Motor neuron (in vitro differentiated cells): Measurements from ENCODE around the gene MKKS. TPM values are rescaled to one million over a fixed set of nuclear protein-coding genes. Genes with fewer than 3 reads are reported as not detected.

ENCODE experiments used
- ATAC-seq, 8 experiments: fragments of 200-7000 bp; cut with Tn5 transposase; replicated peaks in 6 of 8; 2 replicates each; pipeline ENCODE4 v1.8.0; 2021; ENCODE audit warnings: mild to moderate bottlenecking in 8 of 8, moderate library complexity in 8 of 8
- H3K27ac ChIP-seq, 2 donors: fragments of 250-450 bp; sonication (Bioruptor Pico); 2 replicates each; pipeline ENCODE4 v1.9.0; 2021; ENCODE audit warnings: antibody characterized with exemption in 2 of 2, mild to moderate bottlenecking in 2 of 2, moderate library complexity in 1 of 2
- H3K4me1 ChIP-seq, 2 donors: fragments of 250-450 bp; sonication (Bioruptor Pico); replicated peaks in 1 of 2; 2 replicates each; pipeline ENCODE4 v1.6.1; 2021; ENCODE audit warnings: antibody characterized with exemption in 2 of 2, mild to moderate bottlenecking in 2 of 2, moderate library complexity in 1 of 2
- H3K4me3 ChIP-seq, 5 donors: fragments of 250-450 bp; sonication (Bioruptor Pico); 2 replicates each; pipeline ENCODE4 v1.9.0; 2021; ENCODE audit warnings: antibody characterized with exemption in 5 of 5, mild to moderate bottlenecking in 5 of 5, moderate library complexity in 4 of 5
- WGBS, 10 experiments: fragments of 450-650 bp; shearing (Covaris generic); methylation state at CpG; one replicate each; pipeline ENCODE4 v1.0.0; 2022; 5-methylcytosine and 5-hydroxymethylcytosine counted together
- in situ Hi-C, 9 experiments: fragments of 400-800 bp; cut with MboI; loops; one replicate each; pipeline ENCODE4 v1.15.0; 2021; ENCODE audit warnings: low sequenced_read_pairs in 9 of 9, low pct_unique_long_range_greater_than_20kb in 2 of 9; ENCODE audit not compliant: unreplicated experiment in 9 of 9
- total RNA-seq, 8 experiments: library from RNA; unstranded; fragments of 300-600 nt; gene quantifications; 2 replicates each; pipeline versions ENCODE4 v1.2.3 to v1.2.4, GENCODE V29; 2022

MKKS gene
- total RNA-seq, 8 experiments from 2014 or later, result 8.5 to 18.7 (median 14.1) TPM

DNA sequence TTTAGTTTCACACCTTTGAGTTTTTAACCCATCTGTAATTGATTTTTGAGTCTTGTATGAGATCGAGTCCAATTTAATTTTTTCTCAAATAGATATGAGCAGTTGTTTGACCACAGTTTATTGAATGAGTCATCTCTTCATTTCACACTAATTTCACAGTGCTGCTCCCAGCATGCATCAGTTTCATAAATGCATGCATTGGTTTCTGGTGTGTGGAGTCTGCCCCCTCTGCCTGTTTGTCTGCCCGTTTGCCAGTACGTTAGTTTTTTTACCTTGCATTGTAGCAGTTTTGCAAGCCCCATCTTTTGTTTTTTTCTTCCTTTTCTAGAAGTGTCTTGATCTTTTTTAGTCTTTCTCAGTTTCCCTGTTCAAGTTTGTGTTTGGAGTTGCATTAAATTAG is 13.0 kb upstream of the MKKS start:
- Histone ChIP-seq H3K4me3 (no peak overlapping the region), H3K27ac (no peak overlapping the region), H3K4me1 (no peaks in the 10 kb centered on the region)
- in situ Hi-C loops, result loop anchor here in 2 of 9 experiments (25.0 kb wide), 3 partner anchors 460 to 1035 kb away; no protein-coding TSS in a partner anchor
- ATAC-seq, result peak; percentile 39 to 86 (median 59)
- 4 to 90% (median 63%) methylated on average over 2 to 3 of the region's 3 CpGs for WGBS, 10 experiments

DNA sequence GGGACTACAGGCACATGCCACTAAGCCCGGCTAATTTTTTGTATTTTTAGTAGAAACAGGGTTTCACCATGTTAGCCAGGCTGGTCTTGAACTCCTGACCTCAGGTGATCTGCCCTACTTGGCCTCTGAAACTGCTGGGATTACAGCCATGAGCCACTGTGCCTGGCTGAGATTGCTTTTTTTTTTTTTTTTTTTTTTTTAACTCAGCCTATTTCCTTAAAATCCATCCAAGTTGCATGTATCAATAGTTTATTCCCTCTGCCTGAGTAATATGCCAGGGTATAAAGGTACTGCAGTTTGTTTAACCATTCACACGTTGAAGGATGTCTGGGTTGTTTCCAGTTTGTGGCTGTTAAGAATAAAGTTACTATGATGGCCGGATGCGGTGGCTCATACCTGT is 11.7 kb upstream of the MKKS start:
- Histone ChIP-seq H3K4me3 (no peak overlapping the region), H3K4me1 (no peaks in the 10 kb centered on the region), H3K27ac (no peak overlapping the region)
- 78 to 100% (median 93%) methylated on average over 1 to 4 of the region's 4 CpGs; no CpG with 5 or more reads in 5 of the 10 experiments for WGBS, 10 experiments
- no peak for ATAC-seq
- in situ Hi-C loops, result loop anchor here in 2 of 9 experiments (25.0 kb wide), 3 partner anchors 458 to 1033 kb away; no protein-coding TSS in a partner anchor

DNA sequence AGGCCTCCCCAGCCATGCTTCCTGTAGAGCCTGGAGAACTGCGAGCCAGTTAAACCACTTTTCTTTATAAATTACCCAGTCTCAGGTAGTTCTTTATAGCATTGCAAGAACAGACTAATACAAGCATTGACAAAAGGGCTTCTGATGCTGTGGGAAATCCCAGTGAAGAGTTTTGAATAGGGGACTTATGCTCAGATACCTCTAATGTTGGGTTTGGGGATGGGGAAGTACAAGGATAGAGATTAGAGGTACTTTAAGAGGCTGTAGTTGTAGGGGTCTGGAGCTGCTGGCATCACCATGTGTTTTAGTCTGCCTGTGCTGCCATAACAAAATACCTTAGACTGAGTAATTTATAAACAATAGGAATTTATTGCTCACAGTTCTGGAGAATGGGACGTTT is 9.9 kb upstream of the MKKS start:
- no peaks in the 10 kb centered on the region for H3K4me1 ChIP-seq
- WGBS, 10 experiments, result 60 to 93% (median 71%) methylated on average over 1 to 2 of the region's 2 CpGs; no CpG with 5 or more reads in 5 of the 10 experiments
- H3K27ac ChIP-seq, result no peak overlapping the region
- ATAC-seq, result no peak
- H3K4me3 ChIP-seq, result no peak overlapping the region
- in situ Hi-C loops, result loop anchor here in 2 of 9 experiments (25.0 kb wide), 3 partner anchors 457 to 1032 kb away; no protein-coding TSS in a partner anchor

DNA sequence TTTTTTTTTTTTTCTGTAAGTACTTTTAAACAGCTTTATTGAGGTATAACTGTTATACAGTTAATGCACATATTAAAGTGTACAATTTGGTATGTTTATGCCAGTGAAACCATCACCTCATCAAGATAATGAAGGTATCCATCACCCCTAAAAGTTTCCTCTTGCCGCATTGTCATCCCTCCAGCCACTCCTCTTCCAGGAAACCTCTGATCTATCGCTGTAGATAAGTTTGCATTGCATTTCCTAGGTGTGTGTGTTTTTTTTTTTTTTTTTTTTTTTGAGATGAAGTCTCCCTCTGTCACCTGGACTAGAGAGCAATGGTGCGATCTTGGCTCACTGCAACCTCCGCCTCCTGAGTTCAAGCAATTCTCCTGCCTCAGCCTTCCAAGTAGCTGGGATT is 4.2 kb upstream of the MKKS start:
- WGBS, 10 experiments, result 56 to 100% (median 83%) methylated on average over 1 to 4 of the region's 4 CpGs; no CpG with 5 or more reads in 2 of the 10 experiments
- ATAC-seq, result no peak
- H3K27ac ChIP-seq, result no peak overlapping the region
- no peak overlapping the region for H3K4me3 ChIP-seq
- in situ Hi-C loops, result loop anchor here in 3 of 9 experiments (10.0 to 25.0 kb wide), 4 partner anchors 451 to 1026 kb away; no protein-coding TSS in a partner anchor
- H3K4me1 ChIP-seq, result peaks cover under 1 to 6% of the 10 kb centered on the region in 2 donors

DNA sequence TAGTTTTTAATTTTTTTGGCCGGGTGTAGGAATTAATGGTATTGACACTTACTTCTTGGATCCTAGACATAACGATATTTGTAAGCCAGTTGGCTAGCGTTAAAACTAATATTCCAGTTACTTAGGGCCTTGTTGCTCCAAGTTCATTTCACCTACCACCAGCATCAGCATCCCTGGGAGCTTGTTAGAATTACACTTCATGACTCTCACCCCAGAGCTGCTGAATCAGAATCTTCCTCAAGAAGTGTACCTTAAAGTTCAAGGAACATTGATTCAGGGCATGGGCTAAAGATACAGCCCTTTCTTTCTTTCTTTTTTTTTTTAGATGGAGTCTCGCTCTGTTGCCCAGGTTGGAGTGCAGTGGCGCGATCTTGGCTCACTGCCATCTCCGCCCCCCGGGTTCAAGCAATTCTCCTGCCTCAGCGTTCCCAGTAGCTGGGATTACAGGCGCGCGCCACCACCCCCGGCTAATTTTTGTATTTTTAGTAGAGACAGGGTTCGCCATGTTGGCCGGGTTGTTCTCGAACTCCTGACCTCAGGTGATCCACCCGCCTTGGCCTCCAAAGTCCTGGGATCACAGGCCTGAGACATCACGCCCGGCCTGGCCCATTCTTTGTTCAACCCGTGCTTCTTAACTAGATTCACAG is 2.2 kb upstream of the MKKS start:
- H3K27ac ChIP-seq, result no peak overlapping the region
- WGBS, 10 experiments, result 92 to 100% (median 97%) methylated on average over 2 to 19 of the region's 20 CpGs
- peak overlapping the region in 2 of 5 donors; percentile 58 to 63 for H3K4me3 ChIP-seq
- in situ Hi-C loops, result loop anchor here in 3 of 9 experiments (10.0 to 25.0 kb wide), 4 partner anchors 449 to 1024 kb away; no protein-coding TSS in a partner anchor
- peaks cover 5 to 10% of the 10 kb centered on the region in 2 donors for H3K4me1 ChIP-seq
- no peak for ATAC-seq

DNA sequence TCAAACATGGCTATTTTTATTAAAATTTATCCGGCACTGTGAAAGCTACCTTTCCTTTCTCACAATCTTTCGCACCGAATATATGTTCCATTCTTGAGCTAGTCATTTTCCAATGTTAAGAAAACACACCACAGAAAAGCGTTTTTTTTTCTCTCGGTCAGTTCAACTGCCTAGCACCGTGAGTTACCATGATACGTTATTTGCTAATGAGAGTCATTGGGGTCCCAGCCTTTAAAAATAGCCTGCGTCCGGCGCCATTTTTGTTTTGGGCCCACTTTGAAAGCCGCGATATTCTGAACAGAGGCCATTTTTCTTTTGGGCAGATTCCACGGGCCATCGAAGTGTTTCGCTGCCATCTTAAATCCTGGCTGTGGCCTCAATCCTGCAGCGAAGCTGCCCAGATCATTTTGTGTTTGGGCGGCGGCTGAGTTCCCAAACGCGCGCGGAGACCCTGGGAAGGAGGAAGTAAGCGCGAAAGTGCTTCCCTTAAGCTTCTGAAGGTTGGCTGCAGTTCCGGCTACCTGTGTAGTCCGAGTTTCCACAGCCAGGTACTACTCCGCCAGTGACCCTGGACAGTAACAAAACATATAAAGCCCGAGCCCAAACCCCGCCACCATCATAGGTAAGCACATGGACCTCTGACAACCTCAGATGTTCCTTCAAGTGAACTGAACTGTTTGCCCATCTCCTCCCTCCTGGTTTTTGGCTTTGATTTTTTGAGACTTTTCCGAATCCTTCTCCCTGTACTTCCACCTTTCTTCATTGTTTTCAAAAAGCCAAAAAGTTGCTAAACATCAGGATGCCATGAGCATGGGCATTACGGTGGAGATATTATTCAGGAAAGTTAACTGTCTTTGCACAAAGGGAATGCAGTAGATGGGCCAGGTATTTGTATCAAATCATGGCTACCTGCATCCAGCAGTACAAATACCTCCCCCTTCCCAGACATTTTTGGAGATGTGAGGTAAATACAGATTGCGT is 1.1 kb upstream of the MKKS start, which contains the start of gene SLX4IP:
Gene SLX4IP, plus strand, starts transcription at position 474 of the 981 bp plus-strand sequence. CDS start 22,900 bp downstream, outside the sequence.
- H3K27ac ChIP-seq, result peak within 1 kb of the TSS; percentile 38 to 88
- peak within 1 kb of the TSS; percentile 58 to 91 (median 80) for H3K4me3 ChIP-seq
- peaks cover 5 to 10% of the 10 kb centered on the region in 2 donors for H3K4me1 ChIP-seq
- in situ Hi-C loops, result loop anchor here in 3 of 9 experiments (10.0 to 25.0 kb wide), 4 partner anchors 448 to 1023 kb away; no protein-coding TSS in a partner anchor
- 0 to 7% (median 5%) methylated on average over 2 to 22 of the region's 32 CpGs for WGBS, 10 experiments
- peak; percentile 58 to 74 (median 70) for ATAC-seq

DNA sequence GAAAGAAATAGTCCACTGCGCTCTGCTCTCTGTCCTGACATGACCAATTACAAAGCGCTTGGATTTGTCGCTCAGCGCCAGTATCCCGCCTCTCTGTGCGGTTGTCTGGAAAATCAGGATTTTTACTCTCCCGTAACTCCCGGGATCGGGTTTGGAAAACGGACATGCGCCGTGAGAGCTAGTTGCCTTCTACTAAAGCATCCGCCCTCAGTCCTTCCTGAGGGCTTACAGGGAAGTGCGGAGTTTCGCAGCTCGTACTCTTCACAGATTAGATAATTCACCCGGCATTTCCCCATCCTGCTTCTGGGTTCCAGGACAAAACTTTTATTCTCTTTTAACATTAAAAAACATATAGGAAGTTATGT is 427 bp upstream of the MKKS start:
- WGBS, 10 experiments, result 0 to 20% (median 1%) methylated on average over 1 to 15 of the region's 17 CpGs
- H3K4me1 ChIP-seq, result peaks cover 5 to 10% of the 10 kb centered on the region in 2 donors
- peak overlapping the region; percentile 38 to 88 for H3K27ac ChIP-seq
- ATAC-seq, result peak; percentile 71 to 81 (median 80)
- in situ Hi-C loops, result loop anchor here in 3 of 9 experiments (10.0 to 25.0 kb wide), 4 partner anchors 447 to 1022 kb away; no protein-coding TSS in a partner anchor
- peak overlapping the region; percentile 58 to 91 (median 80) for H3K4me3 ChIP-seq

DNA sequence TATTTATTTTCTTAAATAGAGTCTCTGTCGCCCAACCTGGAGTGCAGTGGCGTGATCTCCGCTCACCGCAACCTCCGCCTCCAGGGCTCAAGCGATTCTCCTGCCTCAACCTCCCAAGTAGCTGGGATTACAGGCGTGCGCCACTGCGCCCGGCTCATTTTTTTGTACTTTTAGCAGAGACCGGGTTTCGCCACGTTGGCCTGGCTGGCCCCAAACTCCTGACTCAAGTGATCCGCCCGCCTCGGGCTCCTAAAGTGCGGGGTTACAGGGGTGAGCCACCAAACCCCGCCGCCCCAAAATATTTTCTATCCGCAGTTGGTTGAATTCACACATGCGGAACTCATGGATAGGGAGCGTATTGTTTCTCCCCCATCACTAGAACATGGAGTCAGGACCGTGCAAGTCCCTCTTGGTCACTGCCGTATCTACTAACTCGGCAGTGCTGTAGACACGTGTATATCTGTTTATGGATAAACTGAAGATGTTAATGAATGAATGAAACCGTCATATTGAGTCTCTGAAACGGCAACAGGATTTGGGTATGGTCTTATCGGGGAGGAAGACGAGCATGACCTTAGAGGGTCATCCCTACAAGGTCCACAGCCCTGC is 904 bp downstream of the MKKS start:
- H3K4me1 ChIP-seq, result peaks cover 5 to 10% of the 10 kb centered on the region in 2 donors
- 0 to 85% (median 40%) methylated on average over 4 to 20 of the region's 30 CpGs; no CpG with 5 or more reads in 1 of the 10 experiments for WGBS, 10 experiments
- ATAC-seq, result no peak
- in situ Hi-C loops, result loop anchor here in 3 of 9 experiments (10.0 to 25.0 kb wide), 4 partner anchors 446 to 1021 kb away; no protein-coding TSS in a partner anchor
- H3K27ac ChIP-seq, result peak overlapping the region; percentile 87 to 88
- H3K4me3 ChIP-seq, result peak overlapping the region; percentile 58 to 91 (median 80)

DNA sequence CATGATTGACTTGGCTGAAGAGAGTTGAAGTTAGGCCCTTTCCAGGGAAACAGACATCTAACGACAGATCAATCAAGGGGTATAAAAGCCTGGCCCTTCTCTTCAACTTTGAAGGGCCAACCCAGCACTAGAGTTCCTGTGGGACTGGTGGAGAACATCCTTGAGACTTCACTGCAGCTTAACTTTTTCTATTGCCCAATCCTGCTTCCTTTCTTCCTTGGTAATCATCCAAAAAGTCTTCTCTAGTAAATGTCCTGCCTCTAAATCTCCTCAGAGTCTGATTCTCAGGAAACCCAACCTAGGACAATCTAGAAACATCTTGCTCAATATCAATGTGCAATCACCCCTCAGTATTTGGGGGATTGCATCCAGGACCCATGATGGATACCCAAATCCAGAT is 1.9 kb downstream of the MKKS start:
- Histone ChIP-seq H3K4me1 (peaks cover 5 to 10% of the 10 kb centered on the region in 2 donors), H3K27ac (no peak overlapping the region), H3K4me3 (no peak overlapping the region)
- ATAC-seq, result no peak
- WGBS, 10 experiments, result 71 to 100% (median 82%) methylated on average over 1 of the region's 1 CpG; no CpG with 5 or more reads in 6 of the 10 experiments
- in situ Hi-C loops, result loop anchor here in 3 of 9 experiments (10.0 to 25.0 kb wide), 4 partner anchors 445 to 1020 kb away; no protein-coding TSS in a partner anchor

DNA sequence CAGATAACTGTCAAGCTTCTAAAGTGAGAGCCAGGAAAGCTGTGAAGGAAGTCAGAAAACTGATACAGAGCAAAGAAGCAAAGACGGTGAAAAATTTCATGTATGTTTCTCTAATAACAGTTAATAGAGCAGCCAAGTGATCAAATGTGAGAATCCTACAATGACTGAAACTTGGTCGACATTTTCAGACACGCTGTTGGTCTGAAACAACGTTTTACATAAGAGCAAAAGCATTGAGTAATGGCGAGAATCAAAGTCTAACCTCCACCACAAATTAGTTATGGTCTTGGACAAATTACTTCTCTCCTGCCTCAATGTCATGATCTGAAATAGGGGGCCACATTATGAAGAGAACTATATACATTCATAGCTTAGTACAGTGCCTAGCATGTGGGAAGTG is 3.3 kb downstream of the MKKS start:
- WGBS, 10 experiments, result 80 to 100% (median 93%) methylated on average over 1 to 5 of the region's 5 CpGs; no CpG with 5 or more reads in 2 of the 10 experiments
- Histone ChIP-seq H3K4me1 (peaks cover 5% of the 10 kb centered on the region in 2 donors), H3K27ac (no peak overlapping the region), H3K4me3 (no peak overlapping the region)
- ATAC-seq, result no peak
- in situ Hi-C loops, result loop anchor here in 3 of 9 experiments (10.0 to 25.0 kb wide), 4 partner anchors 443 to 1018 kb away; no protein-coding TSS in a partner anchor

DNA sequence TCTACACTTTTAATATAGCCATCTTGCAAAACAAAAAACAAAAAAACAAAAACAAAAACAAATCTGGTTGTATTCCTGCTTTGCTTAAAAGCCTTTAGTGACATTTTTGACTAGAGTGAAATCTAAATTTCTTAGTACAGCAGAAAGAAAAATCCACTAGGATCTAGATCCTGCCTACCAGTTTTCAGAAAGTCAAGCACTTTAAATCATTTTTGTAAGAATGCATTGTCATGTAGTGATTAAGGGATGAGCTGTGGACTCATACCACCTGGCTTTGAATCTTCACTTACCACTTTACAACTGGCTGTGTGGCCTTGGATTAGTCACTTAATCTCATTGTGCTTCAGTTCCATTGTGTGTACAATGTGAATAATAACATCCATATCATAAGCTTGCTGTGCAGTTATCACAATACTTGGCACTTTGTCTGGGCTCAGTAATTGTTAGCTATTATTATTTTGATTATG is 4.0 kb downstream of the MKKS start:
- in situ Hi-C loops, result loop anchor here in 3 of 9 experiments (10.0 to 25.0 kb wide), 4 partner anchors 443 to 1018 kb away; no protein-coding TSS in a partner anchor
- H3K4me1 ChIP-seq, result peaks cover 4 to 5% of the 10 kb centered on the region in 2 donors
- no peak for ATAC-seq

More for the DNA sequence above, 4.0 kb downstream of the MKKS start:
- no peak overlapping the region for H3K4me3 ChIP-seq
- H3K27ac ChIP-seq, result no peak overlapping the region
